Endodermal cell (in vitro differentiated cells): ENCODE results near the gene GTPBP6. TPM values are rescaled to one million over a fixed set of nuclear protein-coding genes. Genes with fewer than 3 reads are reported as not detected.
"Not testable (repeated sequence)": the region's sequence is repeated elsewhere in the genome, so short reads cannot be mapped to it uniquely, and the experiment has no call there.

Source experiments
- DNase-seq: peaks from one replicate; pipeline ENCODE4 v3.0.0-alpha.2; 2017
- H3K27ac ChIP-seq: 2 replicates; pipeline ENCODE4 v1.5.1; 2013; ENCODE audit warnings: mild to moderate bottlenecking, low read depth, low read length, moderate library complexity
- H3K27me3 ChIP-seq: 2 replicates; pipeline ENCODE4 v1.6.1; 2013; ENCODE audit warnings: mild to moderate bottlenecking, low read length, moderate library complexity; ENCODE audit not compliant: insufficient read depth, control insufficient read depth, poor library complexity, severe bottlenecking
- H3K36me3 ChIP-seq: 2 replicates; pipeline ENCODE4 v1.7.0; 2013; ENCODE audit warnings: mild to moderate bottlenecking, low read length, moderate library complexity; ENCODE audit not compliant: control insufficient read depth, insufficient read depth
- H3K4me1 ChIP-seq: one replicate; pipeline ENCODE4 v1.7.0; 2013; ENCODE audit warnings: low read length; ENCODE audit not compliant: control insufficient read depth, insufficient read depth
- H3K4me3 ChIP-seq: 2 replicates; pipeline ENCODE4 v1.5.1; 2013; ENCODE audit warnings: mild to moderate bottlenecking, low read length, moderate library complexity
- H3K9ac ChIP-seq: 2 replicates; pipeline ENCODE4 v1.6.1; 2013; ENCODE audit warnings: mild to moderate bottlenecking, low read length, moderate library complexity; ENCODE audit not compliant: poor library complexity, severe bottlenecking; ENCODE audit errors: extremely low read depth
- H3K9me3 ChIP-seq: 2 replicates; pipeline ENCODE4 v1.6.1; 2013; ENCODE audit warnings: mild to moderate bottlenecking, low read length, moderate library complexity; ENCODE audit not compliant: control insufficient read depth
- H3K27ac Mint-ChIP-seq: 2 replicates; pipeline ENCODE4 v1.8.0; 2020; ENCODE audit warnings: mixed read lengths
- H3K27me3 Mint-ChIP-seq: 2 replicates; pipeline ENCODE4 v1.8.0; 2021; ENCODE audit warnings: mild to moderate bottlenecking, mixed read lengths; ENCODE audit not compliant: insufficient read depth
- H3K36me3 Mint-ChIP-seq: 2 replicates; pipeline ENCODE4 v1.8.0; 2020; ENCODE audit warnings: low read depth, mixed read lengths
- H3K4me1 Mint-ChIP-seq: 2 replicates; pipeline ENCODE4 v1.8.0; 2020; ENCODE audit warnings: mixed read lengths
- H3K4me3 Mint-ChIP-seq: 2 replicates; pipeline ENCODE4 v1.8.0; 2020; ENCODE audit warnings: mild to moderate bottlenecking, moderate library complexity, mixed read lengths
- H3K9me3 Mint-ChIP-seq: 2 replicates; pipeline ENCODE4 v1.8.0; 2020; ENCODE audit warnings: mild to moderate bottlenecking, mixed read lengths
- CTCF ChIP-seq: fragments of 200-600 bp; sonication (generic); conservative IDR thresholded peaks from 2 replicates; pipeline ENCODE4 v1.5.0; 2021; ENCODE audit warnings: antibody characterized with exemption, mild to moderate bottlenecking
- WGBS, 2 experiments: methylation state at CpG; one replicate each; pipeline versions ENCODE4 v1.1.5 to v1.1.7; 2013; ENCODE audit warnings: missing lambda C conversion rate in 2 of 2, mixed read lengths in 1 of 2; ENCODE audit not compliant: insufficient coverage in 1 of 2, insufficient read length in 1 of 2; 5-methylcytosine and 5-hydroxymethylcytosine counted together
- total RNA-seq, 2 donors: library from RNA; stranded (reverse); fragmentation: NEBNext Ultra II Directional in 1 of 2; extraction: Animal tissue kit (Norgen Biotek cat#: 25700) in 1 of 2; gene quantifications; 2 replicates in 1 of 2; 3 replicates in 1 of 2; pipeline ENCODE4 v1.2.1, GENCODE V29; 2021

Gene GTPBP6
- total RNA-seq, 2 donors from 2014 or later, result 58.8 to 61.0 TPM

GRCh38 chrX:265502-265901, 53.1 kb downstream of the GTPBP6 start:
- Histone ChIP-seq H3K27ac (no peak overlapping the region), H3K36me3 (no peaks in the 10 kb centered on the region), H3K9me3 (no peaks in the 10 kb centered on the region), H3K9ac (no peak overlapping the region), H3K4me3 (no peak overlapping the region), H3K4me1 (no peaks in the 10 kb centered on the region), H3K27me3 (no peaks in the 10 kb centered on the region)
- DNase-seq, result no peak
- 82 to 97% methylated on average over 4 to 8 of the region's 8 CpGs for WGBS, 2 experiments
- H3K27me3 Mint-ChIP-seq, result no peaks in the 10 kb centered on the region
- H3K36me3 Mint-ChIP-seq, result no peaks in the 10 kb centered on the region
- H3K27ac Mint-ChIP-seq, result no peak overlapping the region
- no peak overlapping the region for H3K4me3 Mint-ChIP-seq
- TF ChIP-seq CTCF, result no peak
- H3K9me3 Mint-ChIP-seq, result no peaks in the 10 kb centered on the region
- peaks cover 8% of the 10 kb centered on the region for H3K4me1 Mint-ChIP-seq

GRCh38 chrX:264634-265455, 53.8 kb downstream of the GTPBP6 start:
- Histone ChIP-seq H3K36me3 (no peaks in the 10 kb centered on the region), H3K4me3 (no peak overlapping the region), H3K9ac (no peak overlapping the region), H3K9me3 (no peaks in the 10 kb centered on the region), H3K27me3 (no peaks in the 10 kb centered on the region), H3K27ac (no peak overlapping the region), H3K4me1 (no peaks in the 10 kb centered on the region)
- H3K27me3 Mint-ChIP-seq, result no peaks in the 10 kb centered on the region
- no peak overlapping the region for H3K4me3 Mint-ChIP-seq
- DNase-seq, result no peak
- no peaks in the 10 kb centered on the region for H3K9me3 Mint-ChIP-seq
- H3K4me1 Mint-ChIP-seq, result peaks cover 11% of the 10 kb centered on the region
- TF ChIP-seq CTCF, result no peak
- H3K36me3 Mint-ChIP-seq, result no peaks in the 10 kb centered on the region
- 87 to 91% methylated on average over 12 to 16 of the region's 16 CpGs for WGBS, 2 experiments
- H3K27ac Mint-ChIP-seq, result no peak overlapping the region

- not testable (repeated sequence) for H3K4me3 Mint-ChIP-seq, H3K27me3 ChIP-seq, H3K27me3 Mint-ChIP-seq, H3K9me3 ChIP-seq, H3K4me1 ChIP-seq, H3K27ac Mint-ChIP-seq, H3K27ac ChIP-seq, H3K4me3 ChIP-seq, H3K9ac ChIP-seq, H3K36me3 Mint-ChIP-seq, H3K9me3 Mint-ChIP-seq, H3K36me3 ChIP-seq
- DNase-seq, result peak; percentile 41
- 90 to 93% methylated on average over 13 to 16 of the region's 16 CpGs for WGBS, 2 experiments
- H3K4me1 Mint-ChIP-seq, result peaks cover 13% of the 10 kb centered on the region
Observed at GRCh38 chrX:264006-264405, 54.6 kb downstream of the GTPBP6 start.
